Measurements from ENCODE around the gene RUNX2. TPM values are rescaled to one million over a fixed set of nuclear protein-coding genes. Genes with fewer than 3 reads are reported as not detected.
"Not testable (repeated sequence)": the region's sequence is repeated elsewhere in the genome, so short reads cannot be mapped to it uniquely, and the experiment has no call there.

The RUNX2 gene
- total and polyA plus RNA-seq, 12 donors = 0.28 to 4.5 (median 1.8) TPM

GRCh38 chr6:45293306-45293705 is 34.8 kb upstream of the RUNX2 start:
- Histone ChIP-seq H3K36me3 (replicated peaks in 1 of 2) (no peaks in the 10 kb centered on the region), H3K27ac (no peak overlapping the region), H3K4me3 (no peak overlapping the region), H3K4me1 (replicated peaks in 1 of 2) (no peaks in the 10 kb centered on the region), H3K27me3 (no peaks in the 10 kb centered on the region), H3K9me3 (replicated peaks in 1 of 3) (no peaks in the 10 kb centered on the region)
- DNase-seq = no peak
- no peak for TF ChIP-seq POLR2A (IDR thresholded peaks at IDR 0.05)
- intact Hi-C loops (cut with DNase I) = no loop called here
- 84 to 97% (median 92%) methylated on average over 3 of the region's 3 CpGs for WGBS, 4 donors

- H3K27me3 ChIP-seq; H3K27ac ChIP-seq; H3K36me3 ChIP-seq (replicated peaks in 1 of 2); intact Hi-C loops (cut with DNase I); H3K4me1 ChIP-seq (replicated peaks in 1 of 2); H3K4me3 ChIP-seq; H3K9me3 ChIP-seq (replicated peaks in 1 of 3); DNase-seq: not testable (repeated sequence)
- WGBS, 4 donors = 50 to 87% (median 78%) methylated on average over 1 of the region's 1 CpG
Measured at GRCh38 chr6:45294065-45294701, 33.9 kb upstream of the RUNX2 start.

GRCh38 chr6:45297320-45297719 is 30.8 kb upstream of the RUNX2 start:
- Histone ChIP-seq H3K9me3 (replicated peaks in 1 of 3) (no peaks in the 10 kb centered on the region), H3K27ac (no peak overlapping the region), H3K27me3 (no peaks in the 10 kb centered on the region), H3K4me1 (replicated peaks in 1 of 2) (no peaks in the 10 kb centered on the region), H3K36me3 (replicated peaks in 1 of 2) (no peaks in the 10 kb centered on the region), H3K4me3 (no peak overlapping the region)
- intact Hi-C loops (cut with DNase I) = no loop called here
- TF ChIP-seq CTCF (IDR thresholded peaks at IDR 0.05) (no peak), POLR2A (IDR thresholded peaks at IDR 0.05) (no peak)
- no peak for DNase-seq

- TF ChIP-seq POLR2A (IDR thresholded peaks at IDR 0.05) = no peak
- no peak for TF ChIP-seq CTCF (IDR thresholded peaks at IDR 0.05)
- Histone ChIP-seq H3K27ac (no peak overlapping the region), H3K27me3 (no peaks in the 10 kb centered on the region), H3K9me3 (replicated peaks in 1 of 3) (no peaks in the 10 kb centered on the region), H3K4me3 (no peak overlapping the region), H3K4me1 (replicated peaks in 1 of 2) (no peaks in the 10 kb centered on the region), H3K36me3 (replicated peaks in 1 of 2) (no peaks in the 10 kb centered on the region)
- 94 to 99% (median 97%) methylated on average over 3 of the region's 3 CpGs for WGBS, 4 donors
- intact Hi-C loops (cut with DNase I) = no loop called here
- DNase-seq = no peak
Measured at GRCh38 chr6:45299096-45299581, 29.0 kb upstream of the RUNX2 start.

GRCh38 chr6:45300736-45301135 is 27.4 kb upstream of the RUNX2 start:
- H3K4me3 ChIP-seq = no peak overlapping the region
- DNase-seq = no peak
- H3K27ac ChIP-seq = no peak overlapping the region
- TF ChIP-seq POLR2A (IDR thresholded peaks at IDR 0.05) = no peak
- TF ChIP-seq CTCF (IDR thresholded peaks at IDR 0.05) = no peak
- no peaks in the 10 kb centered on the region for H3K9me3 ChIP-seq (replicated peaks in 1 of 3)
- intact Hi-C loops (cut with DNase I) = no loop called here
- no peaks in the 10 kb centered on the region for H3K27me3 ChIP-seq
- no peaks in the 10 kb centered on the region for H3K36me3 ChIP-seq (replicated peaks in 1 of 2)
- H3K4me1 ChIP-seq (replicated peaks in 1 of 2) = no peaks in the 10 kb centered on the region
- 89 to 100% (median 99%) methylated on average over 1 of the region's 1 CpG for WGBS, 4 donors
